RPMI8226 (cell line): ENCODE data around the gene GOLGA8G.
"Not testable (repeated sequence)": the region's sequence is repeated elsewhere in the genome, so short reads cannot be mapped to it uniquely, and the experiment has no call there.

Source experiments
- DNase-seq: peaks from one replicate; pipeline ENCODE4 v3.0.0-alpha.2; 2015

GOLGA8G gene, protein sequence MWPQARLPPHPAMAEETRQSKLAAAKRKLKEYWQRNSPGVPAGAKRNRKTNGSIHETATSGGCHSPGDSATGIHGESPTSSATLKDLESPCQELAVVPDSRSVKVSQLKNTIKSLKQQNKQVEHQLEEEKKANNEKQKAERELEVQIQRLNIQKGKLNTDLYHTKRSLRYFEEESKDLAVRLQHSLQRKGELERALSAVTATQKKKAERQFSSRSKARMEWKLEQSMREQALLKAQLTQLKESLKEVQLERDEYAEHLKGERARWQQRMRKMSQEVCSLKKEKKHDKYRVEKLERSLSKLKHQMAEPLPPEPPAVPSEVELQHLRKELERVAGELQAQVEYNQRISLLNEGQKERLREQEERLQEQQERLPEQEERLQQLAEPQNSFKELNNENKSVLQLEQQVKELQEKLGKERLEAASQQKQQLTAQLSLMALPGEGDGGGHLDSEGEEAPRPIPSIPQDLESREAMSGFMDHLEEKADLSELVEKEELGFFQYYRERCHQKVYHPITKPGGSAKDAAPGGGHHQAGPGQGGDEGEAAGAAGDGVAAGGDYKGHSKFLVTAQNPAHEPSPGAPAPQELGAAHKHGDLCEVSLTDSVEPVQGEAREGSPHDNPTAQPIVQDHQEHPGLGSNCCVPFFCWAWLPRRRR

DNA sequence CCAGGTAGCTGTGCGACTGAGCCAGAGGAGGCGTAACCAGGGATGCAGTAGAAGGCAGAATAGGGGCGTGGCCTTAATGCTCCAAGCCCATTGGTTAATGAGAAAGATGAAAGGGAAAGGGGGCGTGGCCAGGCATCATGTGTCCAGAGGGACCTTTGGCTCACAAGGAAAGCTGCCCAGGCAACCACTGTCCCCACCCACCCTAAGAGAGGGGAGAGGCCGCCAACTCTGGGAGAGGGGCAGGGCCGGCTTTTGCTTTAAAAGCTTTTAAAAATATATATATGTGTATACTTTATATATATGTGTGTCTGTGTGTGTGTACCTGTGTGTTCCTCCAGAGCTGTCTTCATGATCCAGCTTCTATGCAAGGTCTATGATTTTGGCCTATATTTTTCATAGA lies at the start of gene GOLGA8G:
Gene GOLGA8G (minus strand): TSS at position 18 of the 400 bp plus-strand sequence. CDS start 62 bp downstream, outside the sequence.
- DNase-seq = not testable (repeated sequence)

DNA sequence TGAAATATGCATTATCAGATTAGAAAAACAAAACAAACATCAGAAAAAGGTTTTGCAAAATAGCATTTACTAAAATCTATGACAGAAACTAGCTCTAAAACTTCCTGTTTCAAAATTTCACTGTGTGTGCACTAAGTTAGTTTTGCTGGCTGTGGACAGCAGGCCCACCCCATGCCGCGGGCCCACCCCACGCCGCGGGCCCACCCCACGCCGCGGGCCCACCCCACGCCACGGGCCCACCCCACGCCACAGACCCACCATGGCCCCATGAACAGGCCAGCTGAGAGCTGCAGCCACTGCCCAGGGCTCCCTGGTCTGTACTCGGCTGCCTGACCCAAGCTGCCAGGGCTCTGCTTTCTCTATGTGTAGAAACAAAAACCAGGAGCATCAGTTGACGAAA lies 40.6 kb upstream of the GOLGA8G start:
- DNase-seq = not testable (repeated sequence)

DNA sequence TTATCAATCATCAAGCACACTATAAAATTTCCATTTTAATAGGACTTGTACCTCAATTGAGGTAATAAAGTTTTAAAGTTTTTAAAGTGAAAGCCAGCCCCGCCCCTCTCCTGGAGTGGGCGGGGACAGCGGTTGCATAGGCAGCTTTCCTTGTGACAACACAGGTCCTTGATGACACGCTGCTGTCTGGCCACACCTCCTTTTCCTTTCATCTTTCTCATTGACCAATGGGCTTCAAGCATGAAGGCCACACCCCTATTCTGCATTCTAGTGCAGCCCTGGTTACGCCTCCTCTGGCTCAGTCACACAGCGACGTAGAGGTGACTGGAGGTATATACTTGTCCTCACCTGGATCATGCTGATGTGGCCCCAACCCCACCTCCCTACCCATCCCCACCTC lies 20.5 kb upstream of the GOLGA8G start, which contains the start of gene GOLGA6L25:
Gene GOLGA6L25 (plus strand): TSS at position 301 of the 400 bp plus-strand sequence. CDS start 61 bp downstream, at position 362.
- DNase-seq = not testable (repeated sequence)

DNA sequence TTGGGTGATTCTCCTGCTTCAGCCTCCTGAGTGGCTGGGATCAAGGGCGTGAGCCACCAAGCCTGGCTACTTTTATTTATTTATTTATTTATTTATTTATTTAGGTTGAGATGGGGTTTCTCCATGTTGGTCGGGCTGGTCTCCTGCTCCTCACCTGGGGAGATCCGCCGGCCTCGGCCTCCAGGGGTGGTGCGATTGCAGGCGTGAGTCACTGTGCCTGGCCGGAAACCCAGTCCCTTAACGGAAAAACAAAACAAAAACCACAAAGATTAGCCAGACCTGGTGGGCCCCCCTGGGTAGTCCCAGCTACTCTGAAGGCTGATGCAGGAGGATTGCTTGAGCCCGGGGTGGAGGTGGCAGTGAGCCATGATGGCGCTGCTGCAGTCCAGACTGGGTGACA lies 17.6 kb downstream of the GOLGA8G start:
- not testable (repeated sequence) for DNase-seq

DNA sequence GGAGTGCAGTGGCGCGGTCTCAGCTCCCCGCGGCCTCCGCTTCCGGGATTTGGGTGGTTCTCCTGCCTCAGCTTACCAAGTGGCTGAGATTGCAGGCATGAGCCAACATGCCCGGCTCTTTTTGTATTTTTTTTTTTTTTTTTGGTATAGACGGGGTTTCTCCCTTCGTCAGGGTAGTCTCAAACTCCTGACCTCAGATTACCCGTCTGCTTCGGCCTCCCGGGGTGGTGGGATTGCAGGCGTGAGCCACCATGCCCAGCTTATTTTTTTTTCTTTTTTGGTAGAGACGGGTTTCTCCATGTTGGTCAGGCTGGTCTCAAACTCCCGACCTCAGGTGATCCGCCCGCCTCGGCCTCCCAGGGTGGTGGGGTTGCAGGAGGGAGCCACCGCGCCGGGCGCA lies 18.6 kb downstream of the GOLGA8G start:
- DNase-seq = not testable (repeated sequence)

DNA sequence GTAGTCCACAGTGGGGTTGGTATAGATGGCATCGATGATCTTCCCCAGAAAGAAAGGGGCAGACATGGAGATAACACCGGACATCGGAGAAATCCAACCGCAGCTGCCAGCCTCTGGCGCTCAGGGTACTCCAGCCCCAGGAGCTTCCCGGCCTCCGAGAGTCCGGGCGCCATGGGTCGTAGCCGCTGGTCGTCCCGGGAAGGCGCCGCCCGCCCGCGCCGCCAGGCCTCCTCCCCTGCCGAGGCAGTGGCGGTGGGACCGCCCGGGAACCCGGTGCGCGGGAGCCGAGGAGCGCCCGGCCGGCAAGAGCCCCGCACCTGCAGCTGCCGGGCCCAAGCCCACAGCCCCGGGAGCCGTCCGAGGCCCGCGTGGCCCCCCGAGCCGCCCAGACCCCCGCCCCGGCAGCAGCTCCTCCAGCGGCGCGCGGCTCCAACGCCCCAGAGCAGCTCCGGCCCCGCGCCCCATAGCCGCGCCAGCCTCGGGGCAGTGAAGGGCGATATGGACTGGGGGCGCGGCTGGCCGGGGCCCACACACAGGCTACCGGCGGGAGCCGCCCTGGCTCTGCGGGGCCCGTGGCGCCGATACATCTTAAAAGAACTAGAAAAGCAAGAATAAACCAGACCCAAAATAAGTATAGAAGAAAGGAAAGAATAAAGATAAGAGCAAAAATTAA lies 24.4 kb downstream of the GOLGA8G start:
- not testable (repeated sequence) for DNase-seq

DNA sequence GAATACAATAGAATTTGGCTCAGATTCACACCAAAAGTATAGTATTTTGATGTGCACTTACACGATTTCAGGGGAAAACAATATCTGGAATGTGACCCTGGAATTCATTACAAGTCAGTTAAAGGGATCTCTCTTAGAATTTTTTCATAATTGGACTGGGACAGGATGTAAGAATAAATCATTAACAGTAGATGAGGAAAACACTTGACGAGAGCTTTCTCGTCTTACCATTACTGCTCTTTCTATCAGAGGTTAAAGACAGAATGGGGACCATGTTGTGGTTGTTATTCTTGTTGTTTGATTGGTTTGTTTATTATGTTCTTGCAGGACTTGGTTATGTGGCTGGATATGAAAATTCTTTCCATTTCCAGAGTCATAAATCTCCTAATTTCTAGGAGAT lies 51.4 kb downstream of the GOLGA8G start:
- not testable (repeated sequence) for DNase-seq
